A673 (cell line): ENCODE results near the gene ALKAL2. TPM values are rescaled to one million over a fixed set of nuclear protein-coding genes. Genes with fewer than 3 reads are reported as not detected.
"Not testable (repeated sequence)": the region's sequence is repeated elsewhere in the genome, so short reads cannot be mapped to it uniquely, and the experiment has no call there.

ENCODE experiments used
- Bru-seq: library from RNA; stranded (reverse); fragments of 400-500 nt; gene quantifications from one replicate; lab custom pipeline; 2021; lab: Mats Ljungman, UMichigan
- BruChase-seq, 2 experiments: library from RNA; stranded (reverse); fragments of 400-500 nt; gene quantifications; one replicate each; lab custom pipeline; 2021; lab: Mats Ljungman, UMichigan
- BruUV-seq: library from RNA; stranded (reverse); fragments of 400-500 nt; replicated peaks from 2 replicates; lab custom pipeline; 2021; lab: Mats Ljungman, UMichigan
- CTCF ChIA-PET: fragments of 300-600 bp; sonication (Branson Sonifier 250); formaldehyde crosslinking; loops from one replicate; lab custom pipeline; 2022; ENCODE audit warnings: antibody characterized with exemption; lab: Charles Lee
- POLR2A ChIA-PET: fragments of 300-600 bp; sonication (Branson Sonifier 250); formaldehyde crosslinking; loops from one replicate; lab custom pipeline; 2022; ENCODE audit warnings: antibody characterized with exemption; ENCODE audit not compliant: low non-redundant PET; lab: Charles Lee
- DNase-seq: peaks from one replicate; pipeline ENCODE4 v3.0.0-alpha.2; 2015; ENCODE audit warnings: low spot score
- H3K27ac ChIP-seq: fragments of 200-600 bp; sonication (generic); 2 replicates; pipeline ENCODE4 v1.5.1; 2016; ENCODE audit warnings: mixed run types, low read depth, mild to moderate bottlenecking, mixed read lengths, antibody characterized with exemption, low read length; ENCODE audit not compliant: poor library complexity, severe bottlenecking
- H3K27me3 ChIP-seq: fragments of 200-600 bp; sonication (generic); replicated peaks from 2 replicates; pipeline ENCODE4 v1.6.1; 2017; ENCODE audit warnings: mixed run types, low read depth, mild to moderate bottlenecking, mixed read lengths, antibody characterized with exemption, low read length; ENCODE audit not compliant: insufficient read depth, poor library complexity
- H3K36me3 ChIP-seq: fragments of 200-600 bp; sonication (generic); 2 replicates; pipeline ENCODE4 v1.6.1; 2016; ENCODE audit warnings: mixed run types, mild to moderate bottlenecking, mixed read lengths, antibody characterized with exemption, low read length; ENCODE audit not compliant: insufficient read depth, poor library complexity, severe bottlenecking
- H3K4me1 ChIP-seq: fragments of 200-600 bp; sonication (generic); 2 replicates; pipeline ENCODE4 v1.6.1; 2017; ENCODE audit warnings: mixed run types, mild to moderate bottlenecking, mixed read lengths, antibody characterized with exemption, low read length; ENCODE audit not compliant: insufficient read depth, poor library complexity, severe bottlenecking
- H3K4me3 ChIP-seq: fragments of 200-600 bp; sonication (generic); 2 replicates; pipeline ENCODE4 v1.5.1; 2016; ENCODE audit warnings: low read depth, mixed run types, mild to moderate bottlenecking, mixed read lengths, low read length; ENCODE audit not compliant: poor library complexity, severe bottlenecking
- H3K9me3 ChIP-seq: fragments of 200-600 bp; sonication (generic); 2 replicates; pipeline ENCODE4 v1.6.1; 2016; ENCODE audit warnings: mixed run types, low read depth, mild to moderate bottlenecking, mixed read lengths, antibody characterized with exemption, low read length; ENCODE audit not compliant: poor library complexity, severe bottlenecking
- CTCF ChIP-seq: fragments of 300-800, 200-600 bp; sonication (generic); conservative IDR thresholded peaks from 2 replicates; pipeline ENCODE4 v1.5.1; 2017; ENCODE audit warnings: low read depth, mild to moderate bottlenecking, antibody characterized with exemption, low read length, moderate library complexity, mixed read lengths
- EZH2 ChIP-seq: fragments of 200-600 bp; sonication (generic); IDR thresholded peaks from 2 replicates; pipeline ENCODE4 v1.6.1; 2017; ENCODE audit warnings: borderline replicate concordance, low read depth, mild to moderate bottlenecking, mixed read lengths, antibody characterized with exemption, low read length; ENCODE audit not compliant: poor library complexity, severe bottlenecking
- intact Hi-C: fragments of 100-400 bp; cut with micrococcal nuclease; formaldehyde crosslinking; loops from one replicate; pipeline ENCODE4 v1.10.0; 2022; ENCODE audit not compliant: unreplicated experiment
- long read RNA-seq: library from polyadenylated mRNA; stranded (forward); transcript quantifications from one replicate; pipeline ENCODE4 v2.0.0, GENCODE V29; 2022
- total RNA-seq: library from RNA; stranded (reverse); gene quantifications from 2 replicates; pipeline ENCODE4 v1.2.3, GENCODE V29; 2021

ALKAL2 gene
- not detected in 2 replicates for total RNA-seq
- percentile 13 among the genes with signal in this experiment for Bru-seq, nascent RNA
- not detected for BruChase-seq, experiment 1, labeled RNA remaining after a 2-hour chase
- BruChase-seq, experiment 2, labeled RNA remaining after a 6-hour chase, result not detected
- long read RNA-seq, result 0 reads

- Histone ChIP-seq H3K4me3 (peak within 1 kb of the TSS; percentile 28), H3K9me3 (no peaks in the 10 kb centered on the region), H3K36me3 (no peaks in the 10 kb centered on the region), H3K4me1 (no peaks in the 10 kb centered on the region), H3K27me3 (peaks cover 58% of the 10 kb centered on the region), H3K27ac (no peak within 1 kb of the TSS)
- BruUV-seq, result no TSS peak
- CTCF ChIA-PET, result interaction anchor here (0.7 kb wide), 1 partner anchor 1501 kb away, joined by 10 read pairs; no protein-coding TSS in a partner anchor
- intact Hi-C loops, result no loop called here
- DNase-seq, result peak; percentile 39
- TF ChIP-seq CTCF (no peak), EZH2 (peak; percentile 70)
- POLR2A ChIA-PET, result no interaction called here
Measured at GRCh38 chr2:287911-288757, at the start of gene ALKAL2. TSS of gene ALKAL2 (minus strand) at chr2:288091. CDS start at chr2:287835, 256 bp downstream.

GRCh38 chr2:336949-337348, 49.1 kb upstream of the ALKAL2 start:
- H3K36me3 ChIP-seq, H3K27ac ChIP-seq, H3K27me3 ChIP-seq, H3K4me3 ChIP-seq, H3K4me1 ChIP-seq, CTCF ChIA-PET, DNase-seq, BruUV-seq, intact Hi-C loops, POLR2A ChIA-PET: not testable (repeated sequence)
- H3K9me3 ChIP-seq, result peaks cover 17% of the 10 kb centered on the region

- Histone ChIP-seq H3K27ac (no peak overlapping the region), H3K4me3 (no peak overlapping the region), H3K27me3 (no peaks in the 10 kb centered on the region), H3K4me1 (peaks cover under 1% of the 10 kb centered on the region), H3K9me3 (peaks cover 17% of the 10 kb centered on the region), H3K36me3 (no peaks in the 10 kb centered on the region)
- no peak for DNase-seq
- TF ChIP-seq CTCF, result no peak
- no peak for TF ChIP-seq EZH2
- ChIA-PET POLR2A (no interaction called here), CTCF (no interaction called here)
- intact Hi-C loops, result no loop called here
- no TSS peak for BruUV-seq
Measured at GRCh38 chr2:336360-336759, 48.5 kb upstream of the ALKAL2 start.
